HG03196 (cell line): ENCODE measurements around the gene SEMA3A.

Source experiments
- ATAC-seq: cut with Tn5 transposase; IDR thresholded peaks from one replicate; pipeline ENCODE4 v1.9.1; 2021; ENCODE audit not compliant: unreplicated experiment

SEMA3A gene

GRCh38 chr7:84196084-84196503 lies 1.5 kb upstream of the SEMA3A start:
- ATAC-seq: no peak

GRCh38 chr7:84195295-84196060 lies 889 bp upstream of the SEMA3A start:
- no peak for ATAC-seq

- no peak for ATAC-seq
Observed at GRCh38 chr7:84193747-84194146, 842 bp downstream of the SEMA3A start.

GRCh38 chr7:84191842-84192241 lies 2.7 kb downstream of the SEMA3A start:
- ATAC-seq: no peak

- no peak for ATAC-seq
Observed at GRCh38 chr7:84191261-84191660, 3.3 kb downstream of the SEMA3A start.

- ATAC-seq: no peak
Observed at GRCh38 chr7:84190016-84190705, 4.4 kb downstream of the SEMA3A start.

GRCh38 chr7:84188786-84189405 lies 5.7 kb downstream of the SEMA3A start:
- ATAC-seq: no peak

GRCh38 chr7:84187813-84188510 lies 6.6 kb downstream of the SEMA3A start:
- ATAC-seq: no peak

- ATAC-seq: no peak
Observed at GRCh38 chr7:84187087-84187805, 7.3 kb downstream of the SEMA3A start.

GRCh38 chr7:84183741-84184140 lies 10.8 kb downstream of the SEMA3A start:
- no peak for ATAC-seq

GRCh38 chr7:84182301-84182700 lies 12.3 kb downstream of the SEMA3A start:
- ATAC-seq: no peak

GRCh38 chr7:84181628-84182027 lies 13.0 kb downstream of the SEMA3A start:
- ATAC-seq: no peak

GRCh38 chr7:84177758-84178412 lies 16.7 kb downstream of the SEMA3A start:
- ATAC-seq: no peak

- ATAC-seq: no peak
Observed at GRCh38 chr7:84176716-84177115, 17.9 kb downstream of the SEMA3A start.

GRCh38 chr7:84175461-84175860 lies 19.1 kb downstream of the SEMA3A start:
- ATAC-seq: no peak

GRCh38 chr7:84170646-84171045 lies 23.9 kb downstream of the SEMA3A start:
- no peak for ATAC-seq

- ATAC-seq: no peak
Observed at GRCh38 chr7:84162584-84162983, 32.0 kb downstream of the SEMA3A start.

- ATAC-seq: no peak
Observed at GRCh38 chr7:84162125-84162524, 32.5 kb downstream of the SEMA3A start.

GRCh38 chr7:84161398-84161797 lies 33.2 kb downstream of the SEMA3A start:
- no peak for ATAC-seq

- ATAC-seq: no peak
Observed at GRCh38 chr7:84159435-84159834, 35.2 kb downstream of the SEMA3A start.
